Measurements from ENCODE around the gene DRC1.

GRCh38 chr2:26355038-26355995, 46.4 kb upstream of the DRC1 start:
- TF ChIP-seq, protein P1, sequence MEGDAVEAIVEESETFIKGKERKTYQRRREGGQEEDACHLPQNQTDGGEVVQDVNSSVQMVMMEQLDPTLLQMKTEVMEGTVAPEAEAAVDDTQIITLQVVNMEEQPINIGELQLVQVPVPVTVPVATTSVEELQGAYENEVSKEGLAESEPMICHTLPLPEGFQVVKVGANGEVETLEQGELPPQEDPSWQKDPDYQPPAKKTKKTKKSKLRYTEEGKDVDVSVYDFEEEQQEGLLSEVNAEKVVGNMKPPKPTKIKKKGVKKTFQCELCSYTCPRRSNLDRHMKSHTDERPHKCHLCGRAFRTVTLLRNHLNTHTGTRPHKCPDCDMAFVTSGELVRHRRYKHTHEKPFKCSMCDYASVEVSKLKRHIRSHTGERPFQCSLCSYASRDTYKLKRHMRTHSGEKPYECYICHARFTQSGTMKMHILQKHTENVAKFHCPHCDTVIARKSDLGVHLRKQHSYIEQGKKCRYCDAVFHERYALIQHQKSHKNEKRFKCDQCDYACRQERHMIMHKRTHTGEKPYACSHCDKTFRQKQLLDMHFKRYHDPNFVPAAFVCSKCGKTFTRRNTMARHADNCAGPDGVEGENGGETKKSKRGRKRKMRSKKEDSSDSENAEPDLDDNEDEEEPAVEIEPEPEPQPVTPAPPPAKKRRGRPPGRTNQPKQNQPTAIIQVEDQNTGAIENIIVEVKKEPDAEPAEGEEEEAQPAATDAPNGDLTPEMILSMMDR (IDR thresholded peaks at IDR 0.05) = no peak
- no peak for TF ChIP-seq POLR2AphosphoS5 (IDR thresholded peaks at IDR 0.05)
- TF ChIP-seq POLR2A (IDR thresholded peaks at IDR 0.05) = no peak
- no peak for TF ChIP-seq EP300 (IDR thresholded peaks at IDR 0.05)
